Measurements from ENCODE around the gene PSRC1. TPM values are rescaled to one million over a fixed set of nuclear protein-coding genes. Genes with fewer than 3 reads are reported as not detected.
A peak's percentile ranks its signal among the peaks of the same experiment; 100 is the strongest.
"Not testable (repeated sequence)": the region's sequence is repeated elsewhere in the genome, so short reads cannot be mapped to it uniquely, and the experiment has no call there.

PSRC1 gene
- total RNA-seq, 1 donor from 2014 or later = 100 TPM

DNA sequence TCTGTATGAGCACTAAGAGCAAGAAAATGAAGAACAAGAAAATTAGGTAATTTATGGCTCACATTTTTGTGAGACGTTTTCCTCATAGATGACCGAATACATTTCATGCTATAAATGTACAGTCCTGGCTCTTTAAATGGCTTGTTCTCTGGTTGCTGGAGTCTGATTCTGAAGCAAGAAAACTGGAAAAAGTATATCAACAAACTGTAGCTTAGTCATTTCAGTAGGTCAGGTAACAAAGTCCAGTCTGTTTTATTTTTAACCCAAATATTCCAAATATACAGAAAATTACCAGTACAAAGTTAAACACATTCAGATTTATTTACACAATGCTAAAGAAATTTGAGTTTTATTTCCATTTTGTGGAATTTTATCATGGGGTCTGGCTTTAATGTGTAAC lies 26.4 kb upstream of the PSRC1 start:
- peaks cover 3% of the 10 kb centered on the region for H3K36me3 Mint-ChIP-seq (ENCODE audit: low read depth)
- H3K27ac Mint-ChIP-seq (ENCODE audit: unreplicated experiment) = no peak overlapping the region
- H3K27me3 Mint-ChIP-seq (ENCODE audit: low read depth) = no peaks in the 10 kb centered on the region
- TF ChIP-seq CTCF (conservative IDR thresholded peaks at IDR 0.05) = no peak
- DNase-seq (ENCODE audit: low read depth, low spot score) = no peak
- peaks cover 19% of the 10 kb centered on the region for H3K4me1 Mint-ChIP-seq
- no peak overlapping the region for H3K4me3 Mint-ChIP-seq
- no peaks in the 10 kb centered on the region for H3K9me3 Mint-ChIP-seq

GRCh38 chr1:109307274-109308021 lies 24.5 kb upstream of the PSRC1 start:
- Mint-ChIP-seq H3K36me3 (ENCODE audit: low read depth) (no peaks in the 10 kb centered on the region), H3K27me3 (ENCODE audit: low read depth) (no peaks in the 10 kb centered on the region), H3K4me1 (peaks cover 19% of the 10 kb centered on the region), H3K4me3 (no peak overlapping the region), H3K9me3 (no peaks in the 10 kb centered on the region), H3K27ac (ENCODE audit: unreplicated experiment) (peak overlapping the region; percentile 97)
- no peak for TF ChIP-seq CTCF (conservative IDR thresholded peaks at IDR 0.05)
- DNase-seq (ENCODE audit: low read depth, low spot score) = no peak

GRCh38 chr1:109306832-109307273 lies 23.9 kb upstream of the PSRC1 start, which contains the start of gene MYBPHL:
MYBPHL (minus strand) TSS chr1:109307011; CDS start chr1:109306991, 20 bp downstream.
- no peak for DNase-seq (ENCODE audit: low read depth, low spot score)
- H3K9me3 Mint-ChIP-seq = no peaks in the 10 kb centered on the region
- no peak within 1 kb of the TSS for H3K4me3 Mint-ChIP-seq
- no peaks in the 10 kb centered on the region for H3K27me3 Mint-ChIP-seq (ENCODE audit: low read depth)
- peaks cover 19% of the 10 kb centered on the region for H3K4me1 Mint-ChIP-seq
- H3K36me3 Mint-ChIP-seq (ENCODE audit: low read depth) = no peaks in the 10 kb centered on the region
- peak within 1 kb of the TSS; percentile 97 for H3K27ac Mint-ChIP-seq (ENCODE audit: unreplicated experiment)
- no peak for TF ChIP-seq CTCF (conservative IDR thresholded peaks at IDR 0.05)

GRCh38 chr1:109305991-109306390 lies 23.0 kb upstream of the PSRC1 start:
- not testable (repeated sequence) for H3K27me3 Mint-ChIP-seq (ENCODE audit: low read depth); DNase-seq (ENCODE audit: low read depth, low spot score); H3K36me3 Mint-ChIP-seq (ENCODE audit: low read depth); H3K27ac Mint-ChIP-seq (ENCODE audit: unreplicated experiment); H3K9me3 Mint-ChIP-seq; H3K4me3 Mint-ChIP-seq
- H3K4me1 Mint-ChIP-seq = peaks cover 19% of the 10 kb centered on the region

- Mint-ChIP-seq H3K27ac (ENCODE audit: unreplicated experiment) (no peak overlapping the region), H3K36me3 (ENCODE audit: low read depth) (no peaks in the 10 kb centered on the region), H3K27me3 (ENCODE audit: low read depth) (no peaks in the 10 kb centered on the region), H3K9me3 (no peaks in the 10 kb centered on the region), H3K4me3 (no peak overlapping the region), H3K4me1 (peaks cover 24% of the 10 kb centered on the region)
- no peak for TF ChIP-seq CTCF (conservative IDR thresholded peaks at IDR 0.05)
- no peak for DNase-seq (ENCODE audit: low read depth, low spot score)
Measured at GRCh38 chr1:109304226-109304920, 21.4 kb upstream of the PSRC1 start.

DNA sequence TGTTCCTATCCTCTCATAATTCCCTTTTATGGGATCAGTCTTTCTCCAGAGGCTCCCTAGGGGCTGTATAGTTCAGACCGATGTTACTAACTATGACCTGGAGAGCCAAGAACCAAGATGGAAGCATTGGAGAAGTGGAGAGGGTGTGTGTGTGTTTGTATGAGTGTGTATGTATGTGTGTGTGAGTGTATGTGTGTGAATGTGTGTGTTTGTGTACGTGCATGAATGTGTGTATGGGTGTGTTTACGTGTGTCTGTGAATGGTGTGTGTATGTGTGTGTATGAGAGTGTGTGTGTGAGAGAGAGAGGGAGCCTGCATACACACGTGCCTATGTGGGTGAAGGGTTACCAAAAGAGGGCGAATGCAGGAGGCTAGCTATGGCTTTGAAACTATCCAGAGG lies 18.9 kb upstream of the PSRC1 start:
- H3K27ac Mint-ChIP-seq (ENCODE audit: unreplicated experiment) = no peak overlapping the region
- peaks cover 30% of the 10 kb centered on the region for H3K4me1 Mint-ChIP-seq
- no peak overlapping the region for H3K4me3 Mint-ChIP-seq
- H3K9me3 Mint-ChIP-seq = no peaks in the 10 kb centered on the region
- DNase-seq (ENCODE audit: low read depth, low spot score) = no peak
- H3K36me3 Mint-ChIP-seq (ENCODE audit: low read depth) = no peaks in the 10 kb centered on the region
- H3K27me3 Mint-ChIP-seq (ENCODE audit: low read depth) = no peaks in the 10 kb centered on the region
- no peak for TF ChIP-seq CTCF (conservative IDR thresholded peaks at IDR 0.05)

All from neural crest cell (in vitro differentiated cells).